Measurements from ENCODE around the gene TRAPPC2B. TPM values are rescaled to one million over a fixed set of nuclear protein-coding genes. Genes with fewer than 3 reads are reported as not detected.

Gene TRAPPC2B
- total RNA-seq, 1 donor from 2014 or later = 15.7 TPM

DNA sequence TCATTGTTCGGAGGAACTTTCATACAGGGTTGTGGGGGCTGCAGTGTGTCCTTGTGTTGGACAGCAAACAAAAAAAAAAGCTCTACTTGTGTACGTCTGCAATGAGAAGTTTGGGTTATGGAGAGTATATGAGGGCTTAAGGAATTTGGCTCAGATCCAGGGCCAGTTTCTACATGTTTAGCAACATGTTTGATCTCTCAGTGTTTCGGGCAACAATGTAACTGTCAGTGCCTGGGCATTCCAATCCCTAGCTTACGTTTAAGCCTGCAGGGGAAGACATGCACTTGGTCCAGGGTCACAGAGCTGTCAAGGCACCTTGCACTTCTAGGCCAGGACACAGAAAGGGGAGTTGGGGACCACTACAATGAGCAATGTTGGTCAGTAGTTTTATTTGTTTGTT lies 29.2 kb upstream of the TRAPPC2B start:
- TF ChIP-seq, protein P1, sequence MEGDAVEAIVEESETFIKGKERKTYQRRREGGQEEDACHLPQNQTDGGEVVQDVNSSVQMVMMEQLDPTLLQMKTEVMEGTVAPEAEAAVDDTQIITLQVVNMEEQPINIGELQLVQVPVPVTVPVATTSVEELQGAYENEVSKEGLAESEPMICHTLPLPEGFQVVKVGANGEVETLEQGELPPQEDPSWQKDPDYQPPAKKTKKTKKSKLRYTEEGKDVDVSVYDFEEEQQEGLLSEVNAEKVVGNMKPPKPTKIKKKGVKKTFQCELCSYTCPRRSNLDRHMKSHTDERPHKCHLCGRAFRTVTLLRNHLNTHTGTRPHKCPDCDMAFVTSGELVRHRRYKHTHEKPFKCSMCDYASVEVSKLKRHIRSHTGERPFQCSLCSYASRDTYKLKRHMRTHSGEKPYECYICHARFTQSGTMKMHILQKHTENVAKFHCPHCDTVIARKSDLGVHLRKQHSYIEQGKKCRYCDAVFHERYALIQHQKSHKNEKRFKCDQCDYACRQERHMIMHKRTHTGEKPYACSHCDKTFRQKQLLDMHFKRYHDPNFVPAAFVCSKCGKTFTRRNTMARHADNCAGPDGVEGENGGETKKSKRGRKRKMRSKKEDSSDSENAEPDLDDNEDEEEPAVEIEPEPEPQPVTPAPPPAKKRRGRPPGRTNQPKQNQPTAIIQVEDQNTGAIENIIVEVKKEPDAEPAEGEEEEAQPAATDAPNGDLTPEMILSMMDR (IDR thresholded peaks at IDR 0.05; ENCODE audit: partially characterized antibody, unreplicated experiment) = no peak
- peaks cover 1% of the 10 kb centered on the region for H3K27me3 Mint-ChIP-seq (ENCODE audit: unreplicated experiment)
- H3K36me3 Mint-ChIP-seq (ENCODE audit: unreplicated experiment) = no peaks in the 10 kb centered on the region
- no peak overlapping the region for H3K4me3 Mint-ChIP-seq (ENCODE audit: unreplicated experiment)
- H3K4me1 Mint-ChIP-seq (ENCODE audit: low read depth, unreplicated experiment) = no peaks in the 10 kb centered on the region
- no peak overlapping the region for H3K27ac Mint-ChIP-seq (ENCODE audit: unreplicated experiment)
- no peak for DNase-seq
- no peaks in the 10 kb centered on the region for H3K9me3 Mint-ChIP-seq (ENCODE audit: unreplicated experiment)

DNA sequence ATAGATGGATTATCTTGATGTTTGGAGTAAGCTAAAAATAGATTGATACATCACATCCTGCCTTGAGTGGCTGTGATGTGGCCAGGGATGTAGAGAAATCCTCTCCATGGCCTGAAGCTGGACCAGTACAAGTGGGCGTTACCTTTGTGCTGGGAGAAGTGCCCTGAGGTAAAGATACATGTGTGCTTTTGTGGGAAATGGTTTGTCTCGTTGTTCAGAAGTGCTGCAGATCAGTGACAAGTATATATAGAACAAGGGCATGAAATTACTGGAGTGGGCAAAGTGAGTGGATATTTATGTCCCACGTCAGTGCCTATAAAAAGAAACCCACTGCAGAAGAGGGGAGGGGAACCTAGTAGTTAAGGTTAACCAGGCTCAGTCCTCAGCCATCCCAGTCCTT lies 24.5 kb upstream of the TRAPPC2B start:
- H3K4me1 Mint-ChIP-seq (ENCODE audit: low read depth, unreplicated experiment) = no peaks in the 10 kb centered on the region
- H3K27ac Mint-ChIP-seq (ENCODE audit: unreplicated experiment) = no peak overlapping the region
- no peaks in the 10 kb centered on the region for H3K36me3 Mint-ChIP-seq (ENCODE audit: unreplicated experiment)
- H3K9me3 Mint-ChIP-seq (ENCODE audit: unreplicated experiment) = no peaks in the 10 kb centered on the region
- DNase-seq = no peak
- no peak overlapping the region for H3K4me3 Mint-ChIP-seq (ENCODE audit: unreplicated experiment)
- TF ChIP-seq, protein P1 (IDR thresholded peaks at IDR 0.05; ENCODE audit: partially characterized antibody, unreplicated experiment) = no peak
- H3K27me3 Mint-ChIP-seq (ENCODE audit: unreplicated experiment) = no peaks in the 10 kb centered on the region

DNA sequence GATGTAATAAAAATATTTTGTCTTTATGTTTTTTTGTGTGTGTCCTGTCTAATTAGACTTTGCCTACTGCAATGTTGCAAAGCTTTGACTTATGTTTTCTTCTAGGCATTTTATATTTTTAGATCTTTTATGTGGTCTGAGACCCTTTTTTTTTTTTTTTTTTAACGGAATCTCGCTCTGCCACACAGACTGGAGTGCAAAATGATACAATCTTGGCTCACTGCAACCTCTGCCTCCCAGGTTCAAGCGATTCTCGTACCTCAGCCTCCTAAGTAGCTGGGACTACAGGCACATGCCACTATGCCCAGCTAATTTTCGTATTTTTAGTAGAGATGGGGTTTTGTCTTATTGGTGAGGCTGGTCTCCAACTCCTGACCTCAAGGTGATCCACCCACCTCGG lies 20.8 kb upstream of the TRAPPC2B start:
- no peak for DNase-seq
- H3K27me3 Mint-ChIP-seq (ENCODE audit: unreplicated experiment) = no peaks in the 10 kb centered on the region
- H3K9me3 Mint-ChIP-seq (ENCODE audit: unreplicated experiment) = no peaks in the 10 kb centered on the region
- no peak overlapping the region for H3K27ac Mint-ChIP-seq (ENCODE audit: unreplicated experiment)
- no peaks in the 10 kb centered on the region for H3K36me3 Mint-ChIP-seq (ENCODE audit: unreplicated experiment)
- no peaks in the 10 kb centered on the region for H3K4me1 Mint-ChIP-seq (ENCODE audit: low read depth, unreplicated experiment)
- H3K4me3 Mint-ChIP-seq (ENCODE audit: unreplicated experiment) = no peak overlapping the region
- TF ChIP-seq, protein P1 (IDR thresholded peaks at IDR 0.05; ENCODE audit: partially characterized antibody, unreplicated experiment) = no peak

DNA sequence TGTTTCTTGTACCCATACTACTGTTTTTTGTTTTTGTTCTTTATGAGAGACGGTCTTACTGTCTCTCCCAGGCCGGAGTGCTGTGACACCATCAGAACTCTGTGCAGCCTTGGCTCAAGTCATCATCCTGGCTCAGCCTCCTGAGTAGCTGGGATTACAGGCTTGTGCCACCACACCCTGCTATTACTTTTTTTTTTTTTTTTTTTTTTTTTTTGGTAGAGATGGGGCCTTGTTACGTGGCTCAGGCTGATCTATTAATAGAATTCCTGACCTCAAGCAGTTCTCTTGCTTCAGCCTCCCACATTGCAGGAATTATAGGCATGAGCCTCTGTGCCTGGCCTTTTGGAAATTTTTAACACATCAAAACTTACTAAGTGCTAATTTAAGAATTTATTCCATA lies 15.2 kb upstream of the TRAPPC2B start:
- TF ChIP-seq, protein P1 (IDR thresholded peaks at IDR 0.05; ENCODE audit: partially characterized antibody, unreplicated experiment) = no peak
- peaks cover 11% of the 10 kb centered on the region for H3K4me1 Mint-ChIP-seq (ENCODE audit: low read depth, unreplicated experiment)
- H3K4me3 Mint-ChIP-seq (ENCODE audit: unreplicated experiment) = no peak overlapping the region
- peaks cover 9% of the 10 kb centered on the region for H3K9me3 Mint-ChIP-seq (ENCODE audit: unreplicated experiment)
- no peaks in the 10 kb centered on the region for H3K36me3 Mint-ChIP-seq (ENCODE audit: unreplicated experiment)
- H3K27me3 Mint-ChIP-seq (ENCODE audit: unreplicated experiment) = no peaks in the 10 kb centered on the region
- no peak for DNase-seq
- no peak overlapping the region for H3K27ac Mint-ChIP-seq (ENCODE audit: unreplicated experiment)

DNA sequence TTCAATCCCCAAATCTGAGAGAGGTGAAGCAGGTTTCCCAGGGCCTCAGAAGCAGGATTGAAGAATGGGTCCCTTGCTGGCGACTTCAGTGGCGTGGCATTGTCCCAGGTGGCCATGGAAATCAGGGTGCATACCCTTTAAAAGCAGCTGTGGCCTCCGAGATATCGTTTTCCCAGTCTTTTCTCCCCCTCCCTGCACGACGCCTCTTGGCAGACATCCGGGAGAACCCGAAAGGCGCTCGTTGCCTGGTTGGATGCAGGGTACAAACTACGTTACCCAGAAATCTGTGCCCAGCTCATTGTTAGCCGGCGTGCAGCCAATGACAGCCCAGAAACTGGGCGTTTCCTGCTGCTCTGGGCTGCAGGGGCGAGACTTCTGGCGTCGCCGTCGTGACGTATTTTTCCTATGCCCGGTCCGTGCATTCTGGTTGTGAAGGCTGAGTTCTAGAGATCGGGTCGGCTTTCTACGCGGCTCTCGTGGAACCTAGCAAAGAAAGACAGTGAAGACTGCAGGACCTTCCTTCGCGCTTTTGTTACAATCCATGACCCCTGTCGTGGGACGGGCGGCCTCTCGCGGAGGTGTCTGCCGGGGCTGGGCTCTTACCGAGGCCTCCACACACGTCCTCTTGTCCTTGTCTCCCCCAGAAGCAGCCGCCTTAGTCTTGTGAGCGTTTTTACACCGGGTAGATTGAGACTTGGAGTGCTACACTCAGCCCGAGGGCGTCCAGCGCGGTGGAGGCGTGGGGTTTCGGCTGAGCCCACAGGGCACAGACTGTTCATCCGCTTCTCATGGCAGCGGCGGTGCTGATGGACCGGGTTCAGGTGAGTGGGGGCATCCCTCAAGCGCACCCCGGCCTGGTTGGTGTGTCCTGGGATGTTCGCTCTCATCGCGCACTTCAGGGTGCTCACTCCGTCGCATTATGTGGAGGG lies 12.2 kb upstream of the TRAPPC2B start, which contains the start of gene ZNF304:
Gene ZNF304 (plus strand): TSS at position 395 of the 929 bp plus-strand sequence. CDS start 394 bp downstream, at position 789.
- Mint-ChIP-seq H3K4me3 (ENCODE audit: unreplicated experiment) (peak within 1 kb of the TSS; percentile 99), H3K27ac (ENCODE audit: unreplicated experiment) (peak within 1 kb of the TSS; percentile 92), H3K27me3 (ENCODE audit: unreplicated experiment) (no peaks in the 10 kb centered on the region), H3K36me3 (ENCODE audit: unreplicated experiment) (peaks cover 3% of the 10 kb centered on the region), H3K4me1 (ENCODE audit: low read depth, unreplicated experiment) (peaks cover 11% of the 10 kb centered on the region), H3K9me3 (ENCODE audit: unreplicated experiment) (peaks cover 9% of the 10 kb centered on the region)
- peak; percentile 86 for DNase-seq
- TF ChIP-seq, protein P1 (IDR thresholded peaks at IDR 0.05; ENCODE audit: partially characterized antibody, unreplicated experiment) = no peak
